ENCODE measurements around the gene IGF1R.

The IGF1R gene

GRCh38 chr15:98903377-98904018 is 255.2 kb downstream of the IGF1R start:
- no peak overlapping the region for H3K4me3 ChIP-seq (ENCODE audit: low read depth, low read length)

- no peak overlapping the region for H3K4me3 ChIP-seq (ENCODE audit: low read depth, low read length)
These were observed 256.2 kb downstream of the IGF1R start for GRCh38 chr15:98904544-98904943.

- H3K4me3 ChIP-seq (ENCODE audit: low read depth, low read length) = no peak overlapping the region
These were observed 257.8 kb downstream of the IGF1R start for GRCh38 chr15:98905963-98906711.

GRCh38 chr15:98906712-98907083 is 258.4 kb downstream of the IGF1R start:
- no peak overlapping the region for H3K4me3 ChIP-seq (ENCODE audit: low read depth, low read length)

- no peak overlapping the region for H3K4me3 ChIP-seq (ENCODE audit: low read depth, low read length)
These were observed 259.7 kb downstream of the IGF1R start for GRCh38 chr15:98907927-98908471.

GRCh38 chr15:98909968-98910885 is 261.9 kb downstream of the IGF1R start:
- H3K4me3 ChIP-seq (ENCODE audit: low read depth, low read length) = no peak overlapping the region

- no peak overlapping the region for H3K4me3 ChIP-seq (ENCODE audit: low read depth, low read length)
These were observed 266.3 kb downstream of the IGF1R start for GRCh38 chr15:98914626-98915025.

GRCh38 chr15:98916826-98917225 is 268.5 kb downstream of the IGF1R start:
- no peak overlapping the region for H3K4me3 ChIP-seq (ENCODE audit: low read depth, low read length)

- H3K4me3 ChIP-seq (ENCODE audit: low read depth, low read length) = no peak overlapping the region
These were observed 269.1 kb downstream of the IGF1R start for GRCh38 chr15:98917417-98917816.

GRCh38 chr15:98920091-98920880 is 271.9 kb downstream of the IGF1R start:
- no peak overlapping the region for H3K4me3 ChIP-seq (ENCODE audit: low read depth, low read length)

- no peak overlapping the region for H3K4me3 ChIP-seq (ENCODE audit: low read depth, low read length)
These were observed 274.8 kb downstream of the IGF1R start for GRCh38 chr15:98923171-98923570.

- H3K4me3 ChIP-seq (ENCODE audit: low read depth, low read length) = no peak overlapping the region
These were observed 275.2 kb downstream of the IGF1R start for GRCh38 chr15:98923579-98923978.

GRCh38 chr15:98924401-98925049 is 276.2 kb downstream of the IGF1R start:
- no peak overlapping the region for H3K4me3 ChIP-seq (ENCODE audit: low read depth, low read length)

GRCh38 chr15:98926236-98926635 is 277.9 kb downstream of the IGF1R start:
- no peak overlapping the region for H3K4me3 ChIP-seq (ENCODE audit: low read depth, low read length)

GRCh38 chr15:98927022-98927421 is 278.7 kb downstream of the IGF1R start:
- H3K4me3 ChIP-seq (ENCODE audit: low read depth, low read length) = no peak overlapping the region

GRCh38 chr15:98927996-98928395 is 279.7 kb downstream of the IGF1R start:
- H3K4me3 ChIP-seq (ENCODE audit: low read depth, low read length) = no peak overlapping the region

- H3K4me3 ChIP-seq (ENCODE audit: low read depth, low read length) = no peak overlapping the region
These were observed 282.2 kb downstream of the IGF1R start for GRCh38 chr15:98930576-98930975.

GRCh38 chr15:98931004-98931403 is 282.7 kb downstream of the IGF1R start:
- H3K4me3 ChIP-seq (ENCODE audit: low read depth, low read length) = no peak overlapping the region

GRCh38 chr15:98933406-98933805 is 285.1 kb downstream of the IGF1R start:
- no peak overlapping the region for H3K4me3 ChIP-seq (ENCODE audit: low read depth, low read length)

- no peak overlapping the region for H3K4me3 ChIP-seq (ENCODE audit: low read depth, low read length)
These were observed 287.4 kb downstream of the IGF1R start for GRCh38 chr15:98935736-98936135.
